GM12865 (cell line): Measurements from ENCODE around the gene PSMC2.

Experiments
- DNase-seq: peaks from one replicate; pipeline ENCODE4 v3.0.0; 2010; ENCODE audit warnings: low read depth
- H3K4me3 ChIP-seq: 2 replicates; pipeline ENCODE4 v1.5.1; 2011; ENCODE audit warnings: mild to moderate bottlenecking, low read depth, low read length, control low read depth
- CTCF ChIP-seq: IDR thresholded peaks from 2 replicates; pipeline ENCODE4 v1.5.1; 2011; ENCODE audit warnings: low read length, control low read depth, low read depth, inconsistent platforms; ENCODE audit not compliant: insufficient read depth; ENCODE audit errors: missing control alignments

Gene PSMC2

GRCh38 chr7:103317009-103317408 is 30.4 kb upstream of the PSMC2 start:
- no peak overlapping the region for H3K4me3 ChIP-seq
- TF ChIP-seq CTCF: no peak
- no peak for DNase-seq

GRCh38 chr7:103325744-103326143 is 21.7 kb upstream of the PSMC2 start:
- no peak overlapping the region for H3K4me3 ChIP-seq
- no peak for TF ChIP-seq CTCF
- DNase-seq: no peak

- no peak for DNase-seq
- no peak for TF ChIP-seq CTCF
- no peak overlapping the region for H3K4me3 ChIP-seq
Measured at GRCh38 chr7:103336761-103337160, 10.7 kb upstream of the PSMC2 start.

GRCh38 chr7:103338864-103339263 is 8.6 kb upstream of the PSMC2 start:
- no peak overlapping the region for H3K4me3 ChIP-seq
- TF ChIP-seq CTCF: no peak
- DNase-seq: no peak

- no peak for TF ChIP-seq CTCF
- DNase-seq: no peak
- H3K4me3 ChIP-seq: no peak overlapping the region
Measured at GRCh38 chr7:103341466-103341865, 6.0 kb upstream of the PSMC2 start.

- no peak for TF ChIP-seq CTCF
- DNase-seq: peak; percentile 13
- H3K4me3 ChIP-seq: peak overlapping the region; percentile 65
Measured at GRCh38 chr7:103343332-103343731, 4.1 kb upstream of the PSMC2 start.

- peak; percentile 43 for DNase-seq
- no peak for TF ChIP-seq CTCF
- H3K4me3 ChIP-seq: peak overlapping the region; percentile 65
Measured at GRCh38 chr7:103343758-103344452, 3.5 kb upstream of the PSMC2 start.
